HG02970 (cell line): Measurements from ENCODE around the gene MACROD1.
"Not testable (repeated sequence)": the region's sequence is repeated elsewhere in the genome, so short reads cannot be mapped to it uniquely, and the experiment has no call there.

ENCODE experiments used
- ATAC-seq: cut with Tn5 transposase; IDR thresholded peaks from one replicate; pipeline ENCODE4 v1.9.1; 2021; ENCODE audit warnings: mild to moderate bottlenecking, moderate library complexity, moderate number of reproducible peaks; ENCODE audit not compliant: unreplicated experiment, low FRiP score

Gene MACROD1

GRCh38 chr11:64062185-64063039 lies 103.5 kb downstream of the MACROD1 start:
- no peak for ATAC-seq

GRCh38 chr11:64060861-64061444 lies 105.0 kb downstream of the MACROD1 start:
- ATAC-seq: no peak

DNA sequence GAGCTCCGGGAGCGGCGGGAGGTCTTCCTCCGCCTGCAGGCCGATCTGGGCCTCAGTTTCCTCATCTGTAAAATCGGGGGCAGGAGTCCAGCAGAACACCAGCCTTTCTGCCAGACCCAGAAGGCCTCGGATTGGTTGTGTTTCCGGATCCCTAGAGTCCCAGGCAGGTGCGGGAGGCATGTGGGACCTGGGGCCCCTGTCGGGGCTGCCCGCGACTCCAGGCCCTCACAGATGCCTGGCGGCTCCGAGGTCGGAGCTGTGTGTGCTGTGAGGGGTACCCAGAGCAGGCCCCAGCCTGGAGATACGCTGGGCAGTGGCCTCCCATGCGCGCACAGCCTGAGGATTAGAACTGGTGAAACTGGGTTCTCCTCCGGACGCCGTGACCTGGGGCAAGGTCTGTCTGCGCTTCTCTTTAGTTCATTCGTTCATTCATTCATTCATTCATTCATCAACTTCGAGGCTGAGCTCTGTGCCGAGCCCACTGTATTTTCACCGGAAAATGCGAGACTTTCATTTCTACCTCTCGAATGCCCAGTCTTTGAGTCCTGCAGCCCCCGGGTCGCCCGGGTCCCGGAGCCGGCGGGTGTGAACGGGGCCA lies 105.6 kb downstream of the MACROD1 start:
- no peak for ATAC-seq

DNA sequence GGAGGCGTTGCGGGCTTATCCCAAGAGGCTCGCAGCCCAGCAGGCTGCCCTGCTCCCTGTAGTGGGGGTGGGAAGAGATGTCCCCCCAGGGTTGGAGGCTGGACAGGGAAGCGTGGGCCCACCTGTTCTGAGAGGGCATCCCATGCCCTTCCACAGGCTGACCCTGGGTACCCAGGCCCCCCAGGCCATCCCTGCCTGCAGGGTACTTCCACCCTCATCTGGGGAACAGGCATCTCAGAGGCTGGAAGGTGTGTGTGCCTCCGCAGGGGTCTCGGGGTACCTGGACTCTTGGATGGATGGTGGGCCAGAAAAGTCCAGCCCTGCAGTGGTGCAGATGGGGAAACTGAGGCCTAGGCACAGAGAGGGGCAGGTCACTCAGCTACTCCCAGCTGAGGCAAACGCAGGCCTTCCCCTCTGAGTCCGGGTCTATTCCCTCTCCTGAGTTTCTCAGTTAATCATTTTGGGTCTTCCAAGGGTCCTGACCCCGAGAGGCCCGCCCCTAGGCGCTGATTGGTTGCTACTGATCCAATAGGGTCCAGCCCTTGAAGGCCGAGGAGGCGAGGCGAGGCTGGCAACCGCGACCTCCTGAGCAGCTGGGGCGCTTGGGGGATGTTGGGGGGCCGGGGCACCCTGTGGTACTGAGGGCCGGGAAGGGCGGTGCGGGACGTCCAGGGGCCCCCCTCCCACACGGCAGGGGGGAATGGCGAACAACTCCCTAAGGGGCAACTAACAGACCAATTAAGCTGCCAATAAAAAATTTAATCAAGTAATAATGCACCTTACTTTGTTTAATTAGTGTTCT lies 106.4 kb downstream of the MACROD1 start:
- no peak for ATAC-seq

GRCh38 chr11:64058494-64058893 lies 107.4 kb downstream of the MACROD1 start:
- ATAC-seq: no peak

DNA sequence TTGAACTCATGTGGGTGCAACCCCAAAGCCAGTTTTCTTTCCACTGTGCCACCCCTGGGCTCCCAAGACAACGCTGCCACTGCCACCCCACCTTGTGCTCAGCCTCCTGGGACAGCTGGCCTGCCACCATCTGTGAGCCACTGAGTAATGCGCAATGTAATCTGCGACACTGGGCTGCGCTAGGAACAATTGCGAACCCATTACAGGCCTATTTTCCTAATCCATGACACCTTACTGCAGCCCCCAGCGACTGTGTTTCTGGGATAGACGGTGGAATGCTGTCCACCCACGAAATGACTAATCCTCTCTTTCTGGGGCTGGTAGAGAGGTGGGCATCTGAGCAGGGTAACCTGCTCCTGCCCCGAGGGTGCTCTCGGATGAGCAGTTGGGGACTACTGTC lies 108.0 kb downstream of the MACROD1 start:
- no peak for ATAC-seq

DNA sequence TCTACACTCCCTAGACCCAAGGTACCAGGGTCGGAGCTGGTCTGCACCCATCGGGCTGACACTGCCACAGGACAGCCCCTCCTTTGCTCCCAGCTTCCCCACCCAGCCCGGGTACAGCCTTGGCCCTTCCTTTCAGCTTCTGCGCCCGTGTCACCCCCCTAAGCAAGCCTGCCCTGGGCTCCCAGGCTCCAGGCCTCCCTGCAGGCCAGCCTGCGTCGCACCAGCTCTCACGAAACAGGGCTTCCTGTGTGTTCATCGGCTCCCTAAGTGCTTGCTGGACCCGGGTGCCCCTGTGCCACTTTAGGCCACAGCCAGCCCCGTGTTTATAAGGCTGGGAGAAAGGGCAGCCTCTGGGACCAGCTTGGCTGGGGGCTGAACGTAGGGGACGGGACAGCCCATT lies 109.1 kb downstream of the MACROD1 start:
- no peak for ATAC-seq

GRCh38 chr11:64056213-64056785 lies 109.6 kb downstream of the MACROD1 start:
- no peak for ATAC-seq

DNA sequence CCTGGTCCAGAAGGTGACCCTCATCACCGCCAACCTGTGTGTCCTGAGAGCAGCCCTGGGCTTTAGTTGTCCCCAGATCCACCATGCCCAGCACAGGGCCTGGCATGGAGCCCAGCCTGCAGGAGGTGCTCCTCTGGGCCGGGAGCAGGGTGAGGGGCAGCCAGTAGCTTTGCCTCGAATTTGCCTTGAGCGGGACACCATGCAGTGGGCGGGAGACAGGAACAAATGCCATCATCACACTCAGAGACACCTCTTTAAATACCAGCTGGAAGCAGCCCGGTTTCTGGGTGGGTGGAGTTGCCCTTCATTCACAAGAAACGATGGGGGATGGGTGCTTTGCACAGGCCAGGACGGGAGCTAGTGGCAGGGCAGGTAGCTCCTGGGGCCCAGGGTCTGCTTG lies 110.8 kb downstream of the MACROD1 start:
- no peak for ATAC-seq

- ATAC-seq: no peak
Measured at GRCh38 chr11:64053699-64054098, 112.2 kb downstream of the MACROD1 start.

DNA sequence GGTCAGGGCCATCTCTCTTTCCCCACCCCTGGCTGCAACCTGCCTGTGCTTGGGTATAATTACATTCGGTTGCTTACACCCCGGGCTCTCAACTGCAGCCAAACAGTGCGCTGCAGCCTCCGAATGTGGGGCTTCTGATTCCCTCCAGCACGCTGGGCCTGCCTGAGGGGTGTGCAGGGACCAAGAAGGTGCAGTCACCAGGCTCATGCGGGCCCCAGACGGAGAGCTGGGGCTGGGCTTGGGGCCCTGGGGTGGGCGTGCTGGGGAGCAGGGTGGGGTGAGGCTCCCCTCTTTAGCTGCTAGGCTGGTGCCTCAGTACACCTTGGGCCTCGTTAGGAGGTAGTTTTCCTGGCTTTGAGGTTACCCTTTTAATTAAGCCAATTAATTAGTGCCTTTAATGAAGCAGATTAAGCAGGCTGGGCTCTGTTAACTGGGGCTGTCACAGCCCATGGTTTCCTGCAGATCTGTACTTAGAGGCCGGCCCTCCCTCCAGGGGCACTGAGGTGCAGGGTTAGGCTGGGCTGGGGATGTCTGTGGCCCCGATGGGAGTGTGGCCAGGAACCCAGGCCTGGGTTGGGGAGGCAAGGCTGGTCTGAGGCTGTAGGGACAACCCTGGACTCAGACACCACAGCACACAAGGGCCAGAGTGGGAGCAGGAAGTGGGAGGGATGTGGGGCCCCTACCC lies 112.8 kb downstream of the MACROD1 start:
- ATAC-seq: no peak

- no peak for ATAC-seq
Measured at GRCh38 chr11:64052436-64052835, 113.5 kb downstream of the MACROD1 start.

- no peak for ATAC-seq
Measured at GRCh38 chr11:64051297-64051696, 114.6 kb downstream of the MACROD1 start.

- ATAC-seq: no peak
Measured at GRCh38 chr11:64049509-64049908, 116.4 kb downstream of the MACROD1 start.

GRCh38 chr11:64048042-64048854 lies 117.7 kb downstream of the MACROD1 start:
- no peak for ATAC-seq

- ATAC-seq: not testable (repeated sequence)
Measured at GRCh38 chr11:64047373-64047772, 118.5 kb downstream of the MACROD1 start.

- ATAC-seq: no peak
Measured at GRCh38 chr11:64045700-64046099, 120.2 kb downstream of the MACROD1 start.

DNA sequence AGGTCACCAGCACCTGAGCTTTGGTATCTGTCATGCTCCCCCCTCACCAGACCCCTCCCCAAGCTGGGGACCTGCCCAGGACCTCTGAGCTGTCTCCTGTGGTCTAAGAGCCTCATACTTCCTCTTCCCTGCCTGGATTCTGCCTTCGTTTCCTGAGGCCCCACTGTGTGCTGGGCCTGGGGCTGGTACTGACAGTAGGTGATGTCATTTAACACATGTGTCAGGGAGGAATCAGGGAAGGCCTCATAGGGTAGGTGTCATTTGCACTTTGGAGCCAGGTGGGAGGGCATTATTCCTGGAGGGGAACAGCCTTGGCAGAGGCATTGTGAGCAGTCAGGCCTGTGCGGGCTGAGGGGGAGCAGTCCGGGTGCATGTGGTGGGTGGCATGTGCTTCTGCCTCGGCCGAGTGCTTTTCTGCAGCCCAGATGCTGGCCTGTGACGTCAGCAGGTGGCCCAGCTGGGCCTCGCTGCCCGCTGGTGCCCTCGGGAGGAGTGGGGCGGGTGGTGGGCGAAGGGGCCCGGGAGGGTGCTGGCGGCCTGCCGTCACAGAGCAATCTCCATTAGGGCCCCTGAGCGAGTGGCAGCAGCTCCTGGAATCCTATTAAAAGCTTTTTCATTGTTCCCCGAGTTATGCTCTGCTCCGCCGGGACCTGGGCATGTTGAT lies 121.1 kb downstream of the MACROD1 start:
- ATAC-seq: no peak

DNA sequence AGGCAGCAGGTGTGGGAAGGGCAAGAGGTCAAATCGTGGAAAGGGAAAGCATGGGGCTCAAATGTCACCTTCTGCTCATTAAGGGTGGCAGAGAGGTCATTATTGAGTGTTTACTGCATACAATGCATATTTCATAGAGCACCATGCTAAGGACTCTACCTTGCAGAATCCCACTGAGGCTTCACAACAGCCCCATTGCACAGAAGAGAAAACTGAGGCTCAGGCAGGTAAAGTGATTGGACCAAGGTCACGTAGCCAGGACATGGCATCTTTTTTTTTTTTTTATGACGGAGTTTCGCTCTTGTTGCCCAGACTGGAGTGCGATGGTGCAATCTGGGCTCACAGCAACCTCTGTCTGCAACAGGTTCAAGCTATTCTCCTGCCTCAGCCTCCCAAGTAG lies 122.4 kb downstream of the MACROD1 start:
- ATAC-seq: no peak
